ENCODE data around the gene SLCO2B1. TPM values are rescaled to one million over a fixed set of nuclear protein-coding genes. Genes with fewer than 3 reads are reported as not detected.

SLCO2B1 gene
- total and polyA plus RNA-seq, 2 experiments from 2014 or later = not detected

GRCh38 chr11:75147875-75148263 lies 3.0 kb upstream of the SLCO2B1 start:
- no peak for ATAC-seq
- no peaks in the 10 kb centered on the region for H3K36me3 Mint-ChIP-seq (ENCODE audit: low read depth)
- H4K20me1 ChIP-seq (replicated peaks; ENCODE audit: insufficient read depth) = no peaks in the 10 kb centered on the region

GRCh38 chr11:75148436-75148983 lies 2.4 kb upstream of the SLCO2B1 start:
- no peak overlapping the region for H3K4me3 ChIP-seq
- ATAC-seq (no peak), DNase-seq (ENCODE audit: low spot score) (no peak)
- H3K79me2 ChIP-seq (replicated peaks; ENCODE audit: insufficient read depth) = no peaks in the 10 kb centered on the region
- Mint-ChIP-seq H3K36me3 (ENCODE audit: low read depth) (no peaks in the 10 kb centered on the region; the same call in 2 of the 3 replicates), H3K27ac (no peak overlapping the region), H3K4me1 (no peaks in the 10 kb centered on the region; the same call in 1 of the 3 replicates), H3K9me3 (no peaks in the 10 kb centered on the region), H3K4me3 (no peak overlapping the region), H3K27me3 (ENCODE audit: insufficient read depth, low read depth, poor library complexity) (peaks cover 19% of the 10 kb centered on the region)
- no peak overlapping the region for H3K27ac ChIP-seq (ENCODE audit: low read depth)
- H3K27me3 ChIP-seq (ENCODE audit: insufficient read depth) = no peaks in the 10 kb centered on the region
- H4K20me1 ChIP-seq (replicated peaks; ENCODE audit: insufficient read depth) = no peaks in the 10 kb centered on the region
- H3F3A ChIP-seq (replicated peaks; ENCODE audit: low read depth) = no peaks in the 10 kb centered on the region
- H3K4me2 ChIP-seq = no peak overlapping the region
- H2AFZ ChIP-seq = no peak overlapping the region
- 0 out of 2 replicates have a peak, but pooled peaks cover 2% of the 10 kb centered on the region for H3K9me2 ChIP-seq (ENCODE audit: insufficient read depth)
- no peaks in the 10 kb centered on the region for H3K36me3 ChIP-seq (ENCODE audit: insufficient read depth)
- H3K4me1 ChIP-seq (ENCODE audit: insufficient read depth) = no peaks in the 10 kb centered on the region
- no peak for TF ChIP-seq STAT1 (IDR thresholded peaks at IDR 0.05; ENCODE audit: unreplicated experiment)
- no peak for TF ChIP-seq REST (IDR thresholded peaks at IDR 0.05; ENCODE audit: unreplicated experiment)
- no peak for TF ChIP-seq ZNF331 (CRISPR knock-in tag; IDR thresholded peaks at IDR 0.05; ENCODE audit: low read depth)
- TF ChIP-seq CREB1 (CRISPR knock-in tag; IDR thresholded peaks at IDR 0.05; ENCODE audit: low read depth) = no peak
- no peak for TF ChIP-seq POLR2AphosphoS5 (IDR thresholded peaks at IDR 0.05; ENCODE audit: low read depth)
- no peak for TF ChIP-seq EZH2 (IDR thresholded peaks at IDR 0.05; ENCODE audit: low read depth, unreplicated experiment)
- TF ChIP-seq CTCF (conservative IDR thresholded peaks at IDR 0.05; ENCODE audit: low read depth in 2 of 2) = no peak
- TF ChIP-seq EZH2phosphoT487 (IDR thresholded peaks at IDR 0.05; ENCODE audit: unreplicated experiment) = no peak
- TF ChIP-seq NANOG (IDR thresholded peaks at IDR 0.05; ENCODE audit: borderline replicate concordance) = no peak
- TF ChIP-seq JUNB (IDR thresholded peaks at IDR 0.05; ENCODE audit: unreplicated experiment) = no peak
- no peak for TF ChIP-seq ETS1 (IDR thresholded peaks at IDR 0.05)
- no peak for TF ChIP-seq ZNF114 (CRISPR knock-in tag; IDR thresholded peaks at IDR 0.05)

More at GRCh38 chr11:75147875-75148263, 3.0 kb upstream of the SLCO2B1 start:
- Histone ChIP-seq H3K4me3 (no peak overlapping the region), H3K4me1 (ENCODE audit: insufficient read depth) (no peaks in the 10 kb centered on the region), H3F3A (replicated peaks; ENCODE audit: low read depth) (no peaks in the 10 kb centered on the region), H3K4me2 (no peak overlapping the region), H3K79me2 (replicated peaks; ENCODE audit: insufficient read depth) (no peaks in the 10 kb centered on the region), H3K9me2 (ENCODE audit: insufficient read depth) (0 out of 2 replicates have a peak, but pooled peaks cover 2% of the 10 kb centered on the region), H3K27me3 (ENCODE audit: insufficient read depth) (no peaks in the 10 kb centered on the region), H3K36me3 (ENCODE audit: insufficient read depth) (no peaks in the 10 kb centered on the region), H2AFZ (no peak overlapping the region), H3K27ac (ENCODE audit: low read depth) (no peak overlapping the region)
- H3K4me1 Mint-ChIP-seq = peaks cover 4% of the 10 kb centered on the region
- H3K27ac Mint-ChIP-seq = no peak overlapping the region
- TF ChIP-seq NANOG (IDR thresholded peaks at IDR 0.05; ENCODE audit: borderline replicate concordance) = no peak
- TF ChIP-seq STAT1 (IDR thresholded peaks at IDR 0.05; ENCODE audit: unreplicated experiment) = no peak
- no peak for TF ChIP-seq POLR2AphosphoS5 (IDR thresholded peaks at IDR 0.05; ENCODE audit: low read depth)
- TF ChIP-seq EZH2 (IDR thresholded peaks at IDR 0.05; ENCODE audit: low read depth, unreplicated experiment) = no peak
- peaks cover 14% of the 10 kb centered on the region for H3K27me3 Mint-ChIP-seq (ENCODE audit: insufficient read depth, low read depth, poor library complexity)
- DNase-seq (ENCODE audit: low spot score) = no peak
- no peaks in the 10 kb centered on the region for H3K9me3 Mint-ChIP-seq
- no peak overlapping the region for H3K4me3 Mint-ChIP-seq
